OCI-LY7 (cell line): ENCODE data around the gene SGMS1. TPM values are rescaled to one million over a fixed set of nuclear protein-coding genes. Genes with fewer than 3 reads are reported as not detected.

Experiments
- BruUV-seq: library from RNA; stranded (reverse); fragments of 400-500 nt; replicated peaks from 2 replicates; lab custom pipeline; 2021; lab: Mats Ljungman, UMichigan
- CTCF ChIA-PET: fragments of 300-600 bp; sonication (Branson Sonifier 250); formaldehyde crosslinking; loops from one replicate; lab custom pipeline; 2022; ENCODE audit warnings: antibody characterized with exemption; ENCODE audit not compliant: unreplicated experiment; lab: Charles Lee
- POLR2A ChIA-PET: fragments of 300-600 bp; sonication (Branson Sonifier 250); formaldehyde crosslinking; loops from one replicate; lab custom pipeline; 2022; ENCODE audit warnings: antibody characterized with exemption; lab: Charles Lee
- DNase-seq: peaks from one replicate; pipeline ENCODE4 v3.0.0-alpha.2; 2015; ENCODE audit warnings: low spot score
- H2AFZ ChIP-seq: fragments of 200-600 bp; sonication (generic), shearing (Covaris generic); 2 replicates; pipeline ENCODE4 v1.6.1; 2014; ENCODE audit warnings: mild to moderate bottlenecking, antibody characterized with exemption, low read length, moderate library complexity
- H3K27ac ChIP-seq: fragments of 200-600 bp; sonication (generic); 2 replicates; pipeline ENCODE4 v1.5.1; 2014; ENCODE audit warnings: mixed run types, low read depth, mild to moderate bottlenecking, moderate library complexity, low read length, inconsistent platforms; ENCODE audit not compliant: poor library complexity, severe bottlenecking
- H3K36me3 ChIP-seq: fragments of 200-600 bp; sonication (generic); 2 replicates; pipeline ENCODE4 v1.6.1; 2014; ENCODE audit warnings: mild to moderate bottlenecking, antibody characterized with exemption, low read length, moderate library complexity, mixed read lengths; ENCODE audit not compliant: insufficient read depth
- H3K4me1 ChIP-seq: fragments of 200-600 bp; sonication (generic); 2 replicates; pipeline ENCODE4 v1.5.1; 2014; ENCODE audit warnings: mild to moderate bottlenecking, low read length; ENCODE audit not compliant: insufficient read depth, poor library complexity, severe bottlenecking
- H3K4me2 ChIP-seq: fragments of 200-600 bp; sonication (generic); 2 replicates; pipeline ENCODE4 v1.6.1; 2014; ENCODE audit warnings: mild to moderate bottlenecking, low read length
- H3K4me3 ChIP-seq: fragments of 200-600 bp; sonication (generic); 2 replicates; pipeline ENCODE4 v1.5.1; 2014; ENCODE audit warnings: mild to moderate bottlenecking, low read depth, low read length; ENCODE audit not compliant: poor library complexity, severe bottlenecking
- H3K79me2 ChIP-seq: fragments of 200-600 bp; sonication (generic); 2 replicates; pipeline ENCODE4 v1.6.1; 2016; ENCODE audit warnings: low read depth, mild to moderate bottlenecking, low read length, moderate library complexity, mixed read lengths; ENCODE audit not compliant: insufficient read depth
- H3K9me2 ChIP-seq: fragments of 200-600 bp; sonication (generic); 2 replicates; pipeline ENCODE4 v1.6.1; 2016; ENCODE audit warnings: mild to moderate bottlenecking, low read length, mixed read lengths; ENCODE audit not compliant: insufficient read depth
- H3K9me3 ChIP-seq: fragments of 200-600 bp; sonication (generic); 2 replicates; pipeline ENCODE4 v1.6.1; 2014; ENCODE audit warnings: mild to moderate bottlenecking, mixed run types, low read length, mixed read lengths
- H4K20me1 ChIP-seq: fragments of 200-600 bp; sonication (generic); 2 replicates; pipeline ENCODE4 v1.6.1; 2014; ENCODE audit warnings: mild to moderate bottlenecking, antibody characterized with exemption, low read length, moderate library complexity, mixed read lengths; ENCODE audit not compliant: insufficient read depth
- CTCF ChIP-seq: fragments of 200-600 bp; sonication (generic); conservative IDR thresholded peaks from 2 replicates; pipeline ENCODE4 v1.5.1; 2014; ENCODE audit warnings: mild to moderate bottlenecking, antibody characterized with exemption, low read length, moderate library complexity, mixed read lengths
- EZH2phosphoT487 ChIP-seq: fragments of 200-600 bp; sonication (generic); IDR thresholded peaks from 2 replicates; pipeline ENCODE4 v1.6.1; 2018; ENCODE audit warnings: low read depth, borderline replicate concordance, mild to moderate bottlenecking, mixed run types, antibody characterized with exemption, low read length, moderate library complexity, mixed read lengths
- intact Hi-C: fragments of 100-400 bp; cut with micrococcal nuclease; formaldehyde crosslinking; loops from one replicate; pipeline ENCODE4 v1.10.0; 2022; ENCODE audit not compliant: unreplicated experiment
- total RNA-seq, 2 experiments: library from RNA; depleted of rRNA in 1 of 2; stranded (reverse); fragments of >200 nt in 1 of 2; shearing (Covaris generic) in 1 of 2; gene quantifications; 2 replicates each; pipeline ENCODE4 v1.2.3, GENCODE V29; 2014 to 2022

The SGMS1 gene
- total RNA-seq, 2 experiments from 2014 or later, result 45.4 to 57.5 TPM

GRCh38 chr10:50586740-50587088, 37.0 kb downstream of the SGMS1 start:
- POLR2A ChIA-PET, result interaction anchor here (1.4 kb wide), 1 partner anchor 10 kb away, joined by 4 read pairs; no protein-coding TSS in a partner anchor
- intact Hi-C loops, result no loop called here
- no peak for TF ChIP-seq CTCF
- TF ChIP-seq EZH2phosphoT487, result no peak
- DNase-seq, result no peak
- Histone ChIP-seq H3K4me1 (no peaks in the 10 kb centered on the region), H3K79me2 (no peaks in the 10 kb centered on the region), H3K9me3 (no peaks in the 10 kb centered on the region), H3K36me3 (peaks cover 47% of the 10 kb centered on the region), H3K9me2 (no peaks in the 10 kb centered on the region), H2AFZ (no peak overlapping the region), H4K20me1 (no peaks in the 10 kb centered on the region), H3K4me2 (no peak overlapping the region), H3K4me3 (no peak overlapping the region), H3K27ac (no peak overlapping the region)
- BruUV-seq, result no TSS peak
- CTCF ChIA-PET, result interaction anchor here (1.1 kb wide), 1 partner anchor 10 kb away, joined by 3 read pairs; no protein-coding TSS in a partner anchor

GRCh38 chr10:50585921-50586739, 37.6 kb downstream of the SGMS1 start:
- intact Hi-C loops, result no loop called here
- no peak overlapping the region for H2AFZ ChIP-seq
- ChIA-PET CTCF (interaction anchor here (1.1 kb wide), 1 partner anchor 10 kb away, joined by 3 read pairs; no protein-coding TSS in a partner anchor), POLR2A (interaction anchor here (0.6 to 1.3 kb wide), 3 partner anchors 9 to 841 kb away, joined by 3 to 4 read pairs (median 3); no protein-coding TSS in a partner anchor)
- no peak for TF ChIP-seq EZH2phosphoT487
- TF ChIP-seq CTCF, result no peak
- H3K4me1 ChIP-seq, result no peaks in the 10 kb centered on the region
- no peaks in the 10 kb centered on the region for H4K20me1 ChIP-seq
- H3K36me3 ChIP-seq, result peaks cover 47% of the 10 kb centered on the region
- BruUV-seq, result TSS peak; percentile 2
- no peaks in the 10 kb centered on the region for H3K9me3 ChIP-seq
- H3K79me2 ChIP-seq, result no peaks in the 10 kb centered on the region
- H3K27ac ChIP-seq, result no peak overlapping the region
- H3K4me3 ChIP-seq, result no peak overlapping the region
- no peak overlapping the region for H3K4me2 ChIP-seq
- H3K9me2 ChIP-seq, result no peaks in the 10 kb centered on the region
- DNase-seq, result no peak
